ENCODE measurements around the gene KRTAP10-1.

The KRTAP10-1 gene

DNA sequence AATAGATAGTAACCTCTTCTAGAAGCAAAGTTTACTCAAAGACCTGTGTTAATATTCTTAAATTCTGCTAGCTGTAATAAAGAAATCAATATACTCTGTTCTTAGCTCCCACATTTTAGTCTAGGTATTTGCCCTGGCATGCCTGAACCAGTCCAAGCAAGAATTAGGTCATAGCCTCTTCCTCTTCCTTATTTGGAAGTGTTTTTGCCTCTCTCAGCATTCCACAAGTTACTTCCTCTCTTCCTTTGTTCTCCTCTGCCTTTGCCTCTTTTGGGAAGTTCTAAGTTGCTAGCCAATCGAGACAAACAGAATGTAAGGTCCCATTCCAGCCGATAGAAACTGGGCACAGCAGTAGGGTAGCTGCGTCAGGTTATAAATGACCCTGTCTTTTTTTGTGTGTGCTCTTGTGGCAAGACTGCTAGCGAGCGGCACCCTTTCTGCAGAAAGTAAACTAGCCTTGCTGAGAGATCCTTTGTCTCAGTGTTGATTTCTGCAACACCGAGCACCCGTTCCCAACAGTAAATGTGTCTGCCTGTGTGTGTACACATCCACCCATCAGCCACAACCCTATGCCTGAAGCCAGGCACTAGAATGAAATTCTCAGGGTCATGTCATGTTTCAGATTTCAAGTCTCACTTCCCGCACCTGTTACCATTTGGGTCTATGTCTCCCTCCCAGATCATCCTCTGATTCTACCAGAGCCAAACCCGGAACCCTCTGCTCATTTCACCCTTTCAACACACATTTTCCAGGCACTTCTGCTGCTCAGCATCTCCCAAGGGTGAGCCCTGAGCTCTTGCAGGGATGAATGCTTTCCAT is 47.2 kb downstream of the KRTAP10-1 start:
- DNase-seq (ENCODE audit: insufficient read length, low spot score) (no peak), FAIRE-seq (no peak)
- TF ChIP-seq POU2F2 (IDR thresholded peaks at IDR 0.05; ENCODE audit: low read depth, low read length) (no peak), PAX5 (IDR thresholded peaks at IDR 0.05; ENCODE audit: insufficient read depth, low read length, severe bottlenecking) (no peak), POLR2AphosphoS5 (IDR thresholded peaks at IDR 0.05; ENCODE audit: low read depth, low read length) (no peak), TAF1 (IDR thresholded peaks at IDR 0.05; ENCODE audit: low read depth, low read length) (no peak), SPI1 (IDR thresholded peaks at IDR 0.05; ENCODE audit: low read depth, low read length) (no peak), POLR2A (IDR thresholded peaks at IDR 0.05; ENCODE audit: low read depth, low read length) (no peak)

DNA sequence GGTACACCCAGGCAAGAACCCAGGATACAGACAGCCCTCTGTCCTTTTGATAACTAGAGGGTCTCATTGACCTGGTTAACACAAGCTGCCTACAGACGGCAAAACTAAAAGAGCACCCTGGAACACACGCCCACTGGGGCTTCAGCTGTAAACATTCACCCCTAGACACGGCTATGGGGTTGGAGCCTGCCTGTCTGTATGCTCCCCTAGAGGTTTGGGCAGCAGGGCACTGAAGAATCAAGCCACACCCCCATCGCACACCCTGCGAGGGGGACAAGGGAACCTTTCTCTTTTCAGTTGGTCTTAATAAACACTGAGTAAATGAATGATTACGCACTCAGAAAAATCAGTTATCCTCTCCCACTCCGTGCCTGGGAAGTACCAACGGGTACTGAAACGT is 49.2 kb downstream of the KRTAP10-1 start:
- DNase-seq (ENCODE audit: insufficient read length, low spot score), result no peak
- no peak for FAIRE-seq

DNA sequence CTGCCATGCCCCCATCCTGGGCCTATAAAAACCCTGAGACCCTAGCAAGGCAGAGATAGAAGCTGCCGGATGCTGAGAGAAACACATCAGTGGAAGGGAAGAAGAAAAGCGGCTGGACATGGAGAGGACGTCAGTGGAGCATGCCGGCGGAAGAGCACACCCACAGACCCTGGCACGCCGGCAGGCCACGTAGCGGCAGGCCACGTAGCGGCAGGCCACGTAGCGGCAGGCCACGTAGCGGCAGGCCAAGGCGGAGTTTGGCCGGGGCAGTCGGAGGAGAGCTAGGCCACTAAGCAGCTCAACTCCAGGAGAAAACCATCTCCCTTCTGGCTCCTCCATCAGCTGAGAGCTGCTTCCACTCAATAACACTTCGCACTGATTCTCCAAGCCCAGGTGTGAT is 49.6 kb downstream of the KRTAP10-1 start:
- TF ChIP-seq POLR2AphosphoS5 (IDR thresholded peaks at IDR 0.05; ENCODE audit: low read depth, low read length), result no peak
- no peak for FAIRE-seq
- no peak for DNase-seq (ENCODE audit: insufficient read length, low spot score)

More for the DNA sequence above, 49.2 kb downstream of the KRTAP10-1 start:
- no peak for TF ChIP-seq POU2F2 (IDR thresholded peaks at IDR 0.05; ENCODE audit: low read depth, low read length)
- TF ChIP-seq PAX5 (IDR thresholded peaks at IDR 0.05; ENCODE audit: insufficient read depth, low read length, severe bottlenecking), result no peak
- TF ChIP-seq POLR2A (IDR thresholded peaks at IDR 0.05; ENCODE audit: low read depth, low read length), result no peak
- no peak for TF ChIP-seq SPI1 (IDR thresholded peaks at IDR 0.05; ENCODE audit: low read depth, low read length)
- no peak for TF ChIP-seq TAF1 (IDR thresholded peaks at IDR 0.05; ENCODE audit: low read depth, low read length)
- TF ChIP-seq POLR2AphosphoS5 (IDR thresholded peaks at IDR 0.05; ENCODE audit: low read depth, low read length), result no peak

DNA sequence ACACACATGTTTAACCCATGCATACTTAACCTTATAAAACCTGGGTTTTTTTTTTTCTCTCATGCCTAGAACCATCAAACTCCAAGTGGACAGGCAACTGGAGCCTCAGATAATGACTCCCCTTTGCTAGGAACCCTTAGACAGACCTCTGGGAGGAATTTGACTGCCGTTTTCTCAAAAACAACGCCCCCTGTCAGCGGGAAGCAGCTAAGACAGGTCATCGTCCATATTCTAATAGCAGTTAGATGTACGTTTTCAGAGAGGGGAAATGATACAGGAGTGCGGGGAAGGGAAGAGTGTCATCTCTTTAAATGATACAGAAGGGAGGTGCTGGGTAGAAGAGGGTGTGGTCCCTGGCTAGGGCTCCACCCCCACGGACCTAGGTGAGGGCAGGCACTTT is 50.0 kb downstream of the KRTAP10-1 start:
- TF ChIP-seq PAX5 (IDR thresholded peaks at IDR 0.05; ENCODE audit: insufficient read depth, low read length, severe bottlenecking), result no peak
- no peak for TF ChIP-seq POLR2A (IDR thresholded peaks at IDR 0.05; ENCODE audit: low read depth, low read length)
- no peak for TF ChIP-seq POLR2AphosphoS5 (IDR thresholded peaks at IDR 0.05; ENCODE audit: low read depth, low read length)
- no peak for TF ChIP-seq POU2F2 (IDR thresholded peaks at IDR 0.05; ENCODE audit: low read depth, low read length)
- FAIRE-seq (no peak), DNase-seq (ENCODE audit: insufficient read length, low spot score) (no peak)
